C1 segment of cervical spinal cord (tissue), 14 donors: ENCODE results near the gene ATXN1.
"Not testable (repeated sequence)": the region's sequence is repeated elsewhere in the genome, so short reads cannot be mapped to it uniquely, and the experiment has no call there.

Experiments
- DNase-seq, 14 donors: peaks; one replicate each; lab custom pipeline; 2025; lab: John Stamatoyannopoulos, UW

The ATXN1 gene

DNA sequence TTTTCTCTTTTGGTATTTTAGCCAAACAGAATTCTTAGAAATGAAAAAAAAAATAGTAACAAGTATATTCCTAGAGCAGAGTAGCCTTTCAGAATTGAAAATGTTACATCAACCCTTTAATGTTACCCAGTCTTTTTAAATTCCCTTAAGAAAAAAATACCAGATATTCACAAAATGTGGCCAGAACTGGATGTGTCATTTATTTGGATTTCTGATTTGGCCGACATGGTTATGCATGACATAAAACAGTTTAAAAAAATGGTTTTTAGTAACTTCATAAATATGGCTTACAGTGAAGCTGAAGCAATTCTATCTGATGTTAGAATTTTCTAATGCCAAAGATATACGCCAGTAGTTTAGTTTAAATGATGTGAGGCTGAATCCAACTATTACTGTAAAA is 112.0 kb downstream of the ATXN1 start:
- no peak for DNase-seq

DNA sequence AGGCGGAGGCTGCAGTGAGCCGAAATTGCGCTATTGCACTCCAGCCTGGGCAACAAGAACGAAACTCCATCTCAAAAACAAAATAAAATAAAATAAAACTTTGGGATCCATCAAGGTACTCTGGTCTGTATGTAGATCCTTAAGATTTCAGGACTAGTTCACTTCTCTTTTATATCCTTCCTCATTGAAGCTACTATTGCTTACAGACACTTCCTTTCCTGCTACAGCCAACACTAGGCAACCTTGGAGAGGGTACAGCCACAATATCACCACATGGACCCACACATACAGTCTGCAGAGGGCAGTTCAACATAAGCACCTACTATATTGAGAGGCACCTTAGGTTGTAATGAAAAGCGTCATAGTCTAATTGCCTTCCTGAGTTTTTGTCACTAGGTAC is 113.3 kb downstream of the ATXN1 start:
- no peak for DNase-seq

GRCh38 chr6:16647422-16647821 is 113.8 kb downstream of the ATXN1 start:
- no peak for DNase-seq

DNA sequence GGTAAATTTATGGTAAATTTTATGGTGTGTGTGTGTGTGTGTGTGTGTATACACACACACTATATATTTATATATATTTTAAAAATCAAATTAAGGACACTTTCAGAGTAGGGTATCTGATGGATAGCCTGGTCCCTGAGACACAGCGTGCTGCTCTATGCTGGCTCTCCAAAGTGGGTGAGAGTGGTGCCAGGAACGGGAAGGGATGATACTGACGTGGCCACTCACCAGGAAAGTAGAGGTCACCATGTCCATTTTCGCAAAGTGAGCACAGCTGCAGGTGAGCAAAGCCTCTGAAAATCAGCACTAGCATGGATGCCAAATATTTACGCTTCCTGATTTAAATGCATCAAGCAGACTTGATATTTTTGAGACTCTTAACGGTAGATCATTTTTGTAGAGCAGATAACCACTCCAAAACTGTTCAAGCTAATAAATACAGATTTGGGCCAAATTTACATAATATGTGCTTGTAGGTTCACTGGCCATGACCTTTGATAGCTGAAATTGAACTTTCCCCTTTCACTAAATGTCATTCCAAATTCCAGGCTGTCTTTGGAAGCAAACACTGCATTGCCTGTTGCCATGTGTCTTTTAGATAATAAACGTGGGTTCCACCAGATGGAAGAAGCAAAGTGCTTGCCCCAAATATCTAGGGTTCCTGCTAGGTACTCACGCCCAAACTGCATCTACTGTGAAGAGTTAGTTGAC is 116.6 kb downstream of the ATXN1 start:
- no peak for DNase-seq

DNA sequence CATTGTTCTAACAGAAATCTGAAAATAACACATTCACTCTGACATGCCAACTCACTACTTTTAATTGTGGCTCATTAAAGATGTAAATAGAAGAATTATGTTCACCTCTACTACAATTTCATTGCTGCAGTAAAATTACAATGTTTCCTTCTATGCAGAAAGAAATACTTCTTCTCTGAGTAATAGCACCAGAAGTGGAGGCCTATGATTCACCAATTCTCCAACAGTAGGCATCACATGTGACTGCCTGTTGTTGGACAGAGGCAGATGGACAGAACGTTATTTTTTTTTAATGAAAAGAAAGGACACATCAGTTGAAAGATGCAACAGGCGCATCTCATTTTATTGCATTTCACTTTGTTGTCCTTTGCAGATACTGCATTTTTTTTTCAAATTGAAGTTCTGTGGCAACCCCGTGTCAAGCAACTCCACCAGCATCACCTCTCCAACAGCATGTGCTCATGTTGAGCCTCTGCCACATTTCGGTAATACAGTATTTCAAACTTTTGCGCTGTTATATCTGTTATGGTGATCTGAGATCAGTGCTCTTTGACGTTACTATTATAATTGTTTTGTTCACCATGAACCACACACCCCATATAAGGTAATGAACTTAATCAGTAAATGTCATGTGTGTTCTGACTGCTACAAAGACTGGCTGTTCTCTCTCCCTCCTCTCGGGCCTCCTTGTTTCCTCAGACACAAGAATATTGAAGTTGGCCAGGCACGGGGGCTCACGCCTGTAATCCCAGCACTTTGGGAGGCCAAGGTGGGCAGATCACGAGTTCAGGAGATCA is 121.4 kb downstream of the ATXN1 start:
- no peak for DNase-seq

DNA sequence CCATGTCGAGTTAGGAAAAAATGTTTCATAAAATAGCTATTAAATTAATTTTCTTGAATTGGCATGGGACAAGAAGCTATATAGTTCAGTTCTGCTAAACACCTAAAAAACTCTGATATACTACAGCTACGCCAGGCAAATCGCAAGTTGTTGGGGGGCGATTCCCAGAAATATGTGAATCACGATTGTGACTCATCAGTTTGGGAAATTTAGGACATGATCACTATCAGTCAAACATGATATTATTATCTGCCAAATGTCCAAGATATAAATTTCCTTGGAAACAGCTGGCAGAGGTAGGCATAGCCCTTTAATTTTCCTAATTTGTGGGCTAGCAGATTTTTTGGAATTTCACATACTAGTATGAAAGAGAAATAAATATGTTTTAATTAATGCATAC is 123.6 kb downstream of the ATXN1 start:
- no peak for DNase-seq

- peak in 3 of 14 donors; percentile 5 to 46 (median 21) for DNase-seq
These were observed 125.3 kb downstream of the ATXN1 start for GRCh38 chr6:16635810-16636602.

GRCh38 chr6:16635291-16635809 is 125.9 kb downstream of the ATXN1 start:
- DNase-seq: no peak

DNA sequence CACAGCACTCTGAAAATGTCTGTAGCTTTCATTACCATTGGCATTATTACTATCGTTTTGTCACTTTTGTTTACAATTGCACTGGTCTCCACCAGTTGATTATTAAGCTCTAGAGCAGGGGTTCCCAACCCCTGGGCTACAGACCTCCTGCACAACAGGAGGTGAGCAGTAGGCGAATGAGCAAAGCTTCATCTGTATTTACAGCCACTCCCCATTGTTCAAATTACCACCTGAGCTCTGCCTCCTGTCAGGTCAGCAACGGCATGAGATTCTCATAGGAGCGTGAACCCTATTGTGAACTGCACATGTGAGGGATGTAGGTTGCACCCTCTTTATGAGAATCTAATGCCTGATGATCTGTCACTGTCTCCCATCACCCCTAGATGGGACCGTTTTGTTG is 126.4 kb downstream of the ATXN1 start:
- no peak for DNase-seq

DNA sequence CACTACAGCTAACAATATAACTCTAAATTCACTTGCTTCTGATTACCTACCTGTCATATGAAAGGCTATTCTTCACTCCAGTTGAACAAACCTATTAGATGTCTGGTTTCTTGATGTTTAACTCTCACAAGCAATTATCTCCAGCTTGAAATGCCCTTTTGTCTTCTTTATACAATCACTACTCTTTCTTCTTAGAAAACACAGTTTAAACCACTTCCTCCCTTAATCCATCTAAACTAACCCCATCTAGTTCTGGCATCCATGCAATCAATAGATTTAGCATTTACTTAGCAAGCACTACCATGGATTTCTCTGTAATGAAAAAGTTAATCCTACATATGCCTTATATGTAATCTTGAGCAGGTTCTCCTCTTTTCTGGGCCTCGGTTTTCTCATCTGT is 127.3 kb downstream of the ATXN1 start:
- no peak for DNase-seq

DNA sequence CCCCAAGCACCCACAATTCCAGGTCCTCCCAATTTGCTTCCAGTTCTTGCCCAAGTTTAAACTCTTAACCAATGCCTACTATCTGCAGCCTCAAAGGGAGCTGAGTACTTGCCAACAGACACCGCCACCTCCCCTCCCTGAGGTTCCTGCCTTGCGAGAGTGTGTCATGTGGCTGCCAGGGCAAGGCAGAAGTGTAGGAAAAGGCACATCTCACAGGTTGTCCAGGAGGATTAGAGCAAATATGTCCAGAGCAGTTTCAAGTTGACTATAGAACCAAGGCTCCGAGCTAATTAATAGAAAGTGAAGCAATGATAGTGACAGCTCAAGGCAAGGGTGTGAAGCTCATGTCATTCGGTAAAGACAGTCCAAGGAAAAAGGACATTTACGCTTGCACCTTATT is 127.8 kb downstream of the ATXN1 start:
- DNase-seq: no peak

GRCh38 chr6:16632101-16632500 is 129.2 kb downstream of the ATXN1 start:
- DNase-seq: no peak

DNA sequence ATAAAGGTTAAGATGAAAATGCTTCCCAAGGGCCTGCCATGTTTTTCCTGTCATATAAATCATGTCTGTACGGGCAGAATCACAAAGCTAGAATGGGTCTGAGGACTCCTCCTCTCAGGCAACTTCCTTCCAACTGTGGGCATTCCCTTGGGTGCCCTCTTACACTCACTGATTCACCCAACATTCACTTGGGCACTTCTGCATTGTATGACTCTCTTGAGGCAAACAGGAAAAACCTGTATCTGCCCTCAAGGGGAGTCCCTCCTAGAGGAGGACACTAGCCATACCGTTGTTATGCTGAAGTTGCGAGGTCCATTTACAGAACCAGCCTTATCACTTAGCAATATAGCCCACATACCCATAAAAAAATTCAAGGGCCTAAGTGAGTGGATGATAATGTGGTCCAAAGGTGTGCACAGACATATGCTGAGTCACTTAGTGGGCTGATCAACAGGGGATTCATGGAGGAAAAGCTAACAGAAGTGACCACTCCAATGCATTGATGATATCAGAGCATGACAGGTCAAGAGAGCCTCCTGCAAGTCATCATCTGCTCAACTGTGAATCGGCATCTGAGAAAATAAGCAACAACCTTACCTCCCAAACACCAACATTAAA is 131.1 kb downstream of the ATXN1 start:
- DNase-seq: no peak

- DNase-seq: not testable (repeated sequence)
These were observed 132.7 kb downstream of the ATXN1 start for GRCh38 chr6:16628580-16628979.

DNA sequence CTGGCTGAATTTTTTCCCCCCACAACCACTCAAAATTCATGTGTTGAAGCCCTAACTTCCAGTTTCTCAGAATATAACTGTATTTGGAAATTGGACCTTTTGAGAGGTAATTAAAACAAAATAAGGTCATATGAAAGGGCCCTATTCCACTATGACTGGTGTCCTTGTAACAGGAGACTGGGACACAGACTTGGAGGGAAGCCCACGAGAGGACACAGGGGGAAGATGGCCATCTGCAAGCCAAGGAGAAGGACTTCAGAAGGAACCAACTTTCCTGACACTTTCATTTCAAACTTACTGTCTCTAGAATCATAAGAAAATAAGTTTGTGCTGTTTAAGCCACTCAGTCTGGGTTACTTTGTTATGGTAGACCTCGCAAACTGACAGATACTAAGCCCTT is 134.6 kb downstream of the ATXN1 start:
- DNase-seq: no peak

- DNase-seq: no peak
These were observed 135.7 kb downstream of the ATXN1 start for GRCh38 chr6:16625291-16626265.

GRCh38 chr6:16624636-16625290 is 136.5 kb downstream of the ATXN1 start:
- DNase-seq: no peak

GRCh38 chr6:16623731-16624130 is 137.5 kb downstream of the ATXN1 start:
- DNase-seq: no peak

GRCh38 chr6:16623029-16623653 is 138.1 kb downstream of the ATXN1 start:
- no peak for DNase-seq
